H4 (cell line): Measurements from ENCODE around the gene PEX11G. TPM values are rescaled to one million over a fixed set of nuclear protein-coding genes. Genes with fewer than 3 reads are reported as not detected.
"Not testable (repeated sequence)": the region's sequence is repeated elsewhere in the genome, so short reads cannot be mapped to it uniquely, and the experiment has no call there.

Source experiments
- DNase-seq: peaks from one replicate; pipeline ENCODE4 v3.0.0-alpha.2; 2015; ENCODE audit warnings: low spot score
- total RNA-seq: library from RNA; depleted of rRNA; stranded (reverse); fragments of >200 nt; shearing (Covaris generic); gene quantifications from 2 replicates; pipeline ENCODE4 v1.2.3, GENCODE V29; 2014; rRNA removed

The PEX11G gene
- total RNA-seq, 1 experiment from 2014 or later, result 0.31 TPM

DNA sequence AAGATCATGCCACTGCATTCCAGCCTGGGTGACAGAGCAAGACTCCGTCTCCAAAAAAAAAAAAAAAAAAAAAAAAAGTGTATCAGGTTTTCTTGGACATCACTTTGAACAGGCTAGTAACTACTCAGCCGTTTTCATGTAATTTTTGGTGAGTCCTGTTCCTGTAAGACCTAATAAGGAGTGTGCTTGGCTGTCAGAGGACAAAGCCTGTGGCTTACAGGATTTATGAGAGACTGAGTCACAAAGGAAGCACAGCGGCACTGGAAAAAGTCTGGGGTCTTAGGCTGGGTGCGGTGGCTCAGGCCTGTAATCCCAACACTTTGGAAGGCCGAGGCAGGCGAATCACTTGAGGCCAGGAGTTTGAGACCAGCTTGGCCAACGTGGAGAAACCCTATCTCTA is 55.4 kb downstream of the PEX11G start:
- not testable (repeated sequence) for DNase-seq

GRCh38 chr19:7429638-7430282 is 59.1 kb downstream of the PEX11G start:
- DNase-seq, result no peak

GRCh38 chr19:7428651-7429113 is 60.2 kb downstream of the PEX11G start:
- DNase-seq, result no peak

- no peak for DNase-seq
Measured at GRCh38 chr19:7427944-7428343, 60.9 kb downstream of the PEX11G start.

GRCh38 chr19:7426986-7427385 is 61.8 kb downstream of the PEX11G start:
- DNase-seq, result no peak

Other genes with a start within 250 kb of the PEX11G start
- gene INSR, start 194.6 kb downstream of the PEX11G start, total RNA-seq, result 3.3 and 3.8 TPM in 2 replicates
- gene ARHGEF18, start 140.1 kb downstream of the PEX11G start, total RNA-seq, result 24.7 and 27.4 TPM in 2 replicates
- 31.9 and 37.5 TPM in 2 replicates for gene ZNF358, start 27.1 kb upstream of the PEX11G start, total RNA-seq
- gene MCOLN1, start 33.6 kb upstream of the PEX11G start, total RNA-seq, result 3.9 and 5.8 TPM in 2 replicates
- 32.5 and 41.4 TPM in 2 replicates for gene PNPLA6, start 46.7 kb upstream of the PEX11G start, total RNA-seq
- gene CAMSAP3, start 106.8 kb upstream of the PEX11G start, total RNA-seq, result 0.31 and 0.43 TPM in 2 replicates
- 25.0 and 26.7 TPM in 2 replicates for gene XAB2, start 140.5 kb upstream of the PEX11G start, total RNA-seq
- gene PET100, start 140.8 kb upstream of the PEX11G start, total RNA-seq, result 65.7 and 67.1 TPM in 2 replicates
- gene PCP2, start 144.7 kb upstream of the PEX11G start, total RNA-seq, result not detected in 2 replicates
- gene STXBP2, start 148.1 kb upstream of the PEX11G start, total RNA-seq, result 2.5 and 3.1 TPM in 2 replicates
- gene RETN, start 180.0 kb upstream of the PEX11G start, total RNA-seq, result not detected in 2 replicates
- gene MCEMP1, start 188.1 kb upstream of the PEX11G start, total RNA-seq, result not detected in 2 replicates
- gene TRAPPC5, start 191.8 kb upstream of the PEX11G start, total RNA-seq, result 90.6 and 139 TPM in 2 replicates
- not detected in 2 replicates for gene FCER2, start 213.1 kb upstream of the PEX11G start, total RNA-seq
- gene CLEC4G, start 243.1 kb upstream of the PEX11G start, total RNA-seq, result not detected in 2 replicates